ENCODE results near the gene SERTAD3. TPM values are rescaled to one million over a fixed set of nuclear protein-coding genes. Genes with fewer than 3 reads are reported as not detected.

The SERTAD3 gene
- total RNA-seq, 2 donors from 2014 or later, result 47.7 to 62.6 TPM

DNA sequence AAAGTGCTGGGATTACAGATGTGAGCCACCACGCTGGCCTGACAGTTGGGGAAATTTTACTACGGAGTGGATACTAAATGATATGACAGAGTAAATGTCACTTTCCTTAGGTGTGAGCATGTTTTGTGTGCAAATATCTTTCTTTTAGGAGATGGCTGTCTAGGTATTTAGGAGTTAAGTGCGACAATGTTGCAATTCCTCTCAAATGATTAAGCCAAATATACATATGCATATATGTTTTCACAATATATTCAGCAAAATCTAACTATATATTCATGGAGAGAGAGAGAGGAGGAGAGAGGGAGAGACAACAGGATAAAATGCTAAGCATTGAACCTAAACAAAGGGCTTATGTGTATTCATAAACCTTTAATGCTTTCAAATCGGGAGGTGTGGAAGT, 5.4 kb upstream of the SERTAD3 start:
- Mint-ChIP-seq H3K36me3 (ENCODE audit: low read depth) (peaks cover 11% of the 10 kb centered on the region), H3K4me1 (peaks cover 17% of the 10 kb centered on the region), H3K27ac (no peak overlapping the region), H3K4me3 (no peak overlapping the region), H3K27me3 (ENCODE audit: insufficient read depth) (no peaks in the 10 kb centered on the region), H3K9me3 (no peaks in the 10 kb centered on the region)
- 93 to 96% methylated on average over 3 of the region's 4 CpGs for WGBS, 2 experiments (ENCODE audit: insufficient coverage in 1 of 2, insufficient read length in 1 of 2)
- Histone ChIP-seq H3K36me3 (ENCODE audit: control insufficient read depth, insufficient read depth, low read length) (no peaks in the 10 kb centered on the region), H3K27ac (ENCODE audit: low read depth, low read length) (no peak overlapping the region), H3K27me3 (ENCODE audit: control insufficient read depth, insufficient read depth, low read length, poor library complexity, severe bottlenecking) (no peaks in the 10 kb centered on the region), H3K9ac (ENCODE audit: extremely low read depth, low read length, poor library complexity, severe bottlenecking) (no peak overlapping the region), H3K9me3 (ENCODE audit: control insufficient read depth, low read length) (no peaks in the 10 kb centered on the region), H3K4me1 (ENCODE audit: control insufficient read depth, insufficient read depth, low read length) (peaks cover 4% of the 10 kb centered on the region), H3K4me3 (ENCODE audit: low read length) (no peak overlapping the region)
- TF ChIP-seq, protein P1, sequence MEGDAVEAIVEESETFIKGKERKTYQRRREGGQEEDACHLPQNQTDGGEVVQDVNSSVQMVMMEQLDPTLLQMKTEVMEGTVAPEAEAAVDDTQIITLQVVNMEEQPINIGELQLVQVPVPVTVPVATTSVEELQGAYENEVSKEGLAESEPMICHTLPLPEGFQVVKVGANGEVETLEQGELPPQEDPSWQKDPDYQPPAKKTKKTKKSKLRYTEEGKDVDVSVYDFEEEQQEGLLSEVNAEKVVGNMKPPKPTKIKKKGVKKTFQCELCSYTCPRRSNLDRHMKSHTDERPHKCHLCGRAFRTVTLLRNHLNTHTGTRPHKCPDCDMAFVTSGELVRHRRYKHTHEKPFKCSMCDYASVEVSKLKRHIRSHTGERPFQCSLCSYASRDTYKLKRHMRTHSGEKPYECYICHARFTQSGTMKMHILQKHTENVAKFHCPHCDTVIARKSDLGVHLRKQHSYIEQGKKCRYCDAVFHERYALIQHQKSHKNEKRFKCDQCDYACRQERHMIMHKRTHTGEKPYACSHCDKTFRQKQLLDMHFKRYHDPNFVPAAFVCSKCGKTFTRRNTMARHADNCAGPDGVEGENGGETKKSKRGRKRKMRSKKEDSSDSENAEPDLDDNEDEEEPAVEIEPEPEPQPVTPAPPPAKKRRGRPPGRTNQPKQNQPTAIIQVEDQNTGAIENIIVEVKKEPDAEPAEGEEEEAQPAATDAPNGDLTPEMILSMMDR (conservative IDR thresholded peaks at IDR 0.05), result no peak
- DNase-seq, result no peak

DNA sequence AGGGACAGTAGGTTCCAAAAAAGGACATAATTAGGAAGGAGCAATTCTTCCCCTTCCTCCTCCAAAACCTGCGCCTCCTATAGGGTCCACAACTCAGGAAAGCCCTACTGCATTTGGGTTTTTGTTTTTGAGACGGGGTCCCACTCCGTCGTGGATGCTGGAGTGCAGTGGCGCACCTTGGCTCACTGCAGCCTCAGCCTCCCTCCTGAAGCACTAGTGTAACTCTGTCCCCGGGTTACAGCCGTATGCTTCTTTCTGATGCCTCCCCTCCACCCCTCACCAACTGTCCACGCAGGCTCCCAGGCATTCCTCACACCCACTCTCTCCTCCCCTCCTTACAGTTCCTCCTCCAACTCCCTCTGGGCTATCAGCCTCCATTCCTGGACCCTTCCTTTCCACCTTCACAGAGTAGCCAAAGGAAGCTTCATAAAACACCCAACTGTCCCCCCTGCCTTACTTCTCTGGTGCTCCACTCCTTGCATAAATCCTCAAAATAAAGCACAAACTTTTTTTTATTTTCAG, 2.2 kb upstream of the SERTAD3 start:
- Mint-ChIP-seq H3K4me1 (peaks cover 28% of the 10 kb centered on the region), H3K4me3 (no peak overlapping the region), H3K36me3 (ENCODE audit: low read depth) (peaks cover 28% of the 10 kb centered on the region), H3K27me3 (ENCODE audit: insufficient read depth) (no peaks in the 10 kb centered on the region), H3K27ac (peak overlapping the region; percentile 92), H3K9me3 (no peaks in the 10 kb centered on the region)
- no peaks in the 10 kb centered on the region for H3K9me3 ChIP-seq (ENCODE audit: control insufficient read depth, low read length)
- no peaks in the 10 kb centered on the region for H3K27me3 ChIP-seq (ENCODE audit: control insufficient read depth, insufficient read depth, low read length, poor library complexity, severe bottlenecking)
- 90% methylated on average over 5 to 8 of the region's 8 CpGs for WGBS, 2 experiments (ENCODE audit: insufficient coverage in 1 of 2, insufficient read length in 1 of 2)
- TF ChIP-seq, protein P1 (conservative IDR thresholded peaks at IDR 0.05), result no peak
- peaks cover 15% of the 10 kb centered on the region for H3K36me3 ChIP-seq (ENCODE audit: control insufficient read depth, insufficient read depth, low read length)
- no peak overlapping the region for H3K9ac ChIP-seq (ENCODE audit: extremely low read depth, low read length, poor library complexity, severe bottlenecking)
- no peak overlapping the region for H3K27ac ChIP-seq (ENCODE audit: low read depth, low read length)
- DNase-seq, result no peak
- no peak overlapping the region for H3K4me3 ChIP-seq (ENCODE audit: low read length)
- H3K4me1 ChIP-seq (ENCODE audit: control insufficient read depth, insufficient read depth, low read length), result peaks cover 4% of the 10 kb centered on the region

DNA sequence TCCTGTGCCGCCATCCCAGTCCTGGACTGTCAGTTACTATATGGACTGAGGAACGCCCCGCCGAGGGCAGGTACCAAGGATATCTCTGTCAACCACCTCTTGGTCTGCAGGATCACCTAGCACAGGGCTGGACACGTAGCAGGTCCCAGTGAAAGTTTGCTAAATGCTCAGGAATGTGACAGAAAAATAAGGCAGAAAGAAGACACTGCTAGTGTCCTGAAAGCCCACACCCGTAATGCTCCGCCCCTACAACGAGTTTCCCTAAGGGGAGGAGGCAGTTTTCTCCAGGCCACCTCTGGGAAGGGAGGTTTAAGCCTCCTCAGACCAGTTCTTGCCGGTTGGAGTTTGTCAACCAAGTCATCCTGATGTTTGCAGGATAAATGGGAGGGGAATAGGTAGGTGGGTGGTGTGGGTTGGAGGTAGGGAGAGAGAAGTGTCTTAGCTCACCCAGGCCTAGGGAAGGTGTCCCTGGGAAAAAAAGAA, 1.7 kb upstream of the SERTAD3 start:
- H3K36me3 Mint-ChIP-seq (ENCODE audit: low read depth), result peaks cover 31% of the 10 kb centered on the region
- TF ChIP-seq, protein P1 (conservative IDR thresholded peaks at IDR 0.05), result no peak

More for the DNA sequence above, 1.7 kb upstream of the SERTAD3 start:
- peak overlapping the region; percentile 22 for H3K4me3 Mint-ChIP-seq
- no peaks in the 10 kb centered on the region for H3K27me3 ChIP-seq (ENCODE audit: control insufficient read depth, insufficient read depth, low read length, poor library complexity, severe bottlenecking)
- H3K36me3 ChIP-seq (ENCODE audit: control insufficient read depth, insufficient read depth, low read length), result peaks cover 20% of the 10 kb centered on the region
- H3K27ac ChIP-seq (ENCODE audit: low read depth, low read length), result no peak overlapping the region
- no peaks in the 10 kb centered on the region for H3K27me3 Mint-ChIP-seq (ENCODE audit: insufficient read depth)
- 70 to 84% methylated on average over 7 to 9 of the region's 9 CpGs for WGBS, 2 experiments (ENCODE audit: insufficient coverage in 1 of 2, insufficient read length in 1 of 2)
- no peak overlapping the region for H3K4me3 ChIP-seq (ENCODE audit: low read length)
- H3K9ac ChIP-seq (ENCODE audit: extremely low read depth, low read length, poor library complexity, severe bottlenecking), result no peak overlapping the region
- peaks cover 4% of the 10 kb centered on the region for H3K4me1 ChIP-seq (ENCODE audit: control insufficient read depth, insufficient read depth, low read length)
- H3K4me1 Mint-ChIP-seq, result peaks cover 28% of the 10 kb centered on the region
- peak; percentile 76 for DNase-seq
- peak overlapping the region; percentile 92 for H3K27ac Mint-ChIP-seq
- H3K9me3 ChIP-seq (ENCODE audit: control insufficient read depth, low read length), result no peaks in the 10 kb centered on the region
- H3K9me3 Mint-ChIP-seq, result no peaks in the 10 kb centered on the region
